Neural cell (in vitro differentiated cells): ENCODE measurements around the gene LRRC63. TPM values are rescaled to one million over a fixed set of nuclear protein-coding genes. Genes with fewer than 3 reads are reported as not detected.

ENCODE experiments used
- H2AFZ ChIP-seq: fragments of 200-600, 300-800 bp; sonication (generic), shearing (Covaris generic); 2 replicates; pipeline ENCODE4 v1.6.0; 2014; ENCODE audit warnings: low read depth, mild to moderate bottlenecking, antibody characterized with exemption, low read length, moderate library complexity
- H3F3A ChIP-seq: fragments of 200-600 bp; shearing (Covaris generic); 2 replicates; pipeline ENCODE4 v1.6.1; 2016; ENCODE audit warnings: mild to moderate bottlenecking, moderate library complexity, mixed read lengths, antibody characterized with exemption, low read length; ENCODE audit not compliant: insufficient read depth, poor library complexity, severe bottlenecking
- H3K27ac ChIP-seq: fragments of 200-600, 300-800 bp; sonication (generic), shearing (Covaris generic); 2 replicates; pipeline ENCODE4 v1.5.1; 2014; ENCODE audit warnings: mild to moderate bottlenecking, low read length, moderate library complexity
- H3K27me3 ChIP-seq: fragments of 300-800, 200-600 bp; sonication (generic), shearing (Covaris generic); 2 replicates; pipeline ENCODE4 v1.6.0; 2014; ENCODE audit warnings: mild to moderate bottlenecking, low read depth, low read length, moderate library complexity; ENCODE audit not compliant: insufficient read depth
- H3K36me3 ChIP-seq: fragments of 300-800, 200-600 bp; sonication (generic), shearing (Covaris generic); 2 replicates; pipeline ENCODE4 v1.5.1; 2014; ENCODE audit warnings: mild to moderate bottlenecking, antibody characterized with exemption, low read length, moderate library complexity; ENCODE audit not compliant: insufficient read depth
- H3K4me2 ChIP-seq: fragments of 300-800, 200-600 bp; sonication (generic), shearing (Covaris generic); 2 replicates; pipeline ENCODE4 v1.6.0; 2014; ENCODE audit warnings: mild to moderate bottlenecking, low read length
- H3K4me3 ChIP-seq: fragments of 300-800, 200-600 bp; sonication (generic), shearing (Covaris generic); 2 replicates; pipeline ENCODE4 v1.5.1; 2014; ENCODE audit warnings: mild to moderate bottlenecking, low read length, moderate library complexity
- H3K79me2 ChIP-seq: fragments of 200-600 bp; shearing (Covaris generic); replicated peaks from 2 replicates; pipeline ENCODE4 v1.6.0; 2014; ENCODE audit warnings: mild to moderate bottlenecking, low read length, moderate library complexity; ENCODE audit not compliant: insufficient read depth
- H3K9ac ChIP-seq: fragments of 300-800, 200-600 bp; sonication (generic), shearing (Covaris generic); 2 replicates; pipeline ENCODE4 v1.6.1; 2016; ENCODE audit warnings: mild to moderate bottlenecking, low read length, mixed read lengths
- H3K9me2 ChIP-seq: fragments of 200-600 bp; shearing (Covaris generic); 2 replicates; pipeline ENCODE4 v1.6.1; 2016; ENCODE audit warnings: mild to moderate bottlenecking, low read length, mixed read lengths; ENCODE audit not compliant: insufficient read depth
- H3K9me3 ChIP-seq: fragments of 200-600, 300-800 bp; sonication (generic), shearing (Covaris generic); 2 replicates; pipeline ENCODE4 v1.6.1; 2016; ENCODE audit warnings: mild to moderate bottlenecking, mixed run types, low read length, moderate library complexity, mixed read lengths
- H4K20me1 ChIP-seq: fragments of 200-600 bp; shearing (Covaris generic); 2 replicates; pipeline ENCODE4 v1.6.1; 2016; ENCODE audit warnings: mild to moderate bottlenecking, mixed run types; ENCODE audit not compliant: insufficient read depth
- EP300 ChIP-seq: fragments of 450-650 bp; conservative IDR thresholded peaks from 2 replicates; pipeline ENCODE4 v1.6.1; 2014; ENCODE audit warnings: antibody characterized with exemption, mild to moderate bottlenecking, moderate library complexity; ENCODE audit not compliant: poor library complexity, severe bottlenecking
- EZH2 ChIP-seq: fragments of 200-600, 300-800 bp; shearing (Covaris generic), sonication (generic); IDR thresholded peaks from 2 replicates; pipeline ENCODE4 v1.6.1; 2014; ENCODE audit warnings: antibody characterized with exemption, low read length, borderline replicate concordance, mild to moderate bottlenecking; ENCODE audit not compliant: insufficient read depth, poor library complexity, severe bottlenecking
- MXI1 ChIP-seq: fragments of 450-650 bp; conservative IDR thresholded peaks from 2 replicates; pipeline ENCODE4 v1.6.1; 2014; ENCODE audit warnings: antibody characterized with exemption, mild to moderate bottlenecking; ENCODE audit not compliant: poor library complexity, severe bottlenecking
- POLR2AphosphoS5 ChIP-seq: IDR thresholded peaks from 2 replicates; pipeline ENCODE4 v1.6.1; 2012
- RAD21 ChIP-seq: fragments of 450-650 bp; conservative IDR thresholded peaks from 2 replicates; pipeline ENCODE4 v1.6.1; 2014; ENCODE audit warnings: antibody characterized with exemption, mild to moderate bottlenecking, moderate library complexity
- SMC3 ChIP-seq: fragments of 450-650 bp; conservative IDR thresholded peaks from 2 replicates; pipeline ENCODE4 v1.6.1; 2014; ENCODE audit warnings: antibody characterized with exemption, mild to moderate bottlenecking, moderate library complexity; ENCODE audit not compliant: poor library complexity
- TAF1 ChIP-seq: IDR thresholded peaks from 2 replicates; pipeline ENCODE4 v1.6.1; 2012; ENCODE audit warnings: low read depth
- polyA plus RNA-seq: library from polyadenylated mRNA; depleted of rRNA; stranded (reverse); fragments of >200 nt; gene quantifications from 2 replicates; pipeline ENCODE4 v1.2.3, GENCODE V29; 2014
- TF ChIP-seq, protein P1 (sequence below): IDR thresholded peaks from 2 replicates; pipeline ENCODE4 v1.6.1; 2012; ENCODE audit warnings: borderline replicate concordance
- TF ChIP-seq, protein P2 (sequence below): fragments of 450-650 bp; IDR thresholded peaks from 2 replicates; pipeline ENCODE4 v1.5.1; 2014; ENCODE audit warnings: antibody characterized with exemption, mild to moderate bottlenecking, moderate library complexity; ENCODE audit not compliant: poor library complexity, severe bottlenecking

The LRRC63 gene
- polyA plus RNA-seq, 1 donor from 2014 or later, result not detected

DNA sequence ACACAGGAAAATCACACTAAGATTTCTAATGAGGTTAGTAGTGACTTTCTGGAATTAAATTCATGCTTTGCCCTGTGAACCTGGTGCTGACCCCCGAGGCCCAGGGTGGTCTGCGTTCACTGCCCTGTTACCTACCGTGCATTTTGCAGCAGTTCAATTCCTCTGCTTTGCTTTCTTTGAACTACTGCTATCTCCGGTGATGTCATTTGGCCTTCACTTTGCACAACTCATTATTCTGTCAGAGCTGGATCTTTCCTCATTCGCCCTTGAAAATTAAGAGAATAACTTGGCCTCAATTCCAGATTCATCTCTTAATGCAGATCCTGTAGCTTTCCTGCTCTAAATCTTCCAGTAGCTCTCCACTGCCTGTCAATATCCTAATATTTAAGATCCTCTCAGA lies 8.8 kb upstream of the LRRC63 start:
- H3K27ac ChIP-seq, result no peak overlapping the region
- H3K4me2 ChIP-seq, result no peak overlapping the region
- H3K9me3 ChIP-seq, result no peaks in the 10 kb centered on the region
- no peaks in the 10 kb centered on the region for H3K79me2 ChIP-seq
- no peaks in the 10 kb centered on the region for H3K27me3 ChIP-seq
- H2AFZ ChIP-seq, result no peak overlapping the region
- no peaks in the 10 kb centered on the region for H3F3A ChIP-seq
- no peak overlapping the region for H3K4me3 ChIP-seq
- no peaks in the 10 kb centered on the region for H3K36me3 ChIP-seq
- TF ChIP-seq TAF1 (no peak), EP300 (no peak), SMC3 (no peak), EZH2 (no peak), POLR2AphosphoS5 (no peak), RAD21 (no peak), MXI1 (no peak)
- TF ChIP-seq, protein P1, sequence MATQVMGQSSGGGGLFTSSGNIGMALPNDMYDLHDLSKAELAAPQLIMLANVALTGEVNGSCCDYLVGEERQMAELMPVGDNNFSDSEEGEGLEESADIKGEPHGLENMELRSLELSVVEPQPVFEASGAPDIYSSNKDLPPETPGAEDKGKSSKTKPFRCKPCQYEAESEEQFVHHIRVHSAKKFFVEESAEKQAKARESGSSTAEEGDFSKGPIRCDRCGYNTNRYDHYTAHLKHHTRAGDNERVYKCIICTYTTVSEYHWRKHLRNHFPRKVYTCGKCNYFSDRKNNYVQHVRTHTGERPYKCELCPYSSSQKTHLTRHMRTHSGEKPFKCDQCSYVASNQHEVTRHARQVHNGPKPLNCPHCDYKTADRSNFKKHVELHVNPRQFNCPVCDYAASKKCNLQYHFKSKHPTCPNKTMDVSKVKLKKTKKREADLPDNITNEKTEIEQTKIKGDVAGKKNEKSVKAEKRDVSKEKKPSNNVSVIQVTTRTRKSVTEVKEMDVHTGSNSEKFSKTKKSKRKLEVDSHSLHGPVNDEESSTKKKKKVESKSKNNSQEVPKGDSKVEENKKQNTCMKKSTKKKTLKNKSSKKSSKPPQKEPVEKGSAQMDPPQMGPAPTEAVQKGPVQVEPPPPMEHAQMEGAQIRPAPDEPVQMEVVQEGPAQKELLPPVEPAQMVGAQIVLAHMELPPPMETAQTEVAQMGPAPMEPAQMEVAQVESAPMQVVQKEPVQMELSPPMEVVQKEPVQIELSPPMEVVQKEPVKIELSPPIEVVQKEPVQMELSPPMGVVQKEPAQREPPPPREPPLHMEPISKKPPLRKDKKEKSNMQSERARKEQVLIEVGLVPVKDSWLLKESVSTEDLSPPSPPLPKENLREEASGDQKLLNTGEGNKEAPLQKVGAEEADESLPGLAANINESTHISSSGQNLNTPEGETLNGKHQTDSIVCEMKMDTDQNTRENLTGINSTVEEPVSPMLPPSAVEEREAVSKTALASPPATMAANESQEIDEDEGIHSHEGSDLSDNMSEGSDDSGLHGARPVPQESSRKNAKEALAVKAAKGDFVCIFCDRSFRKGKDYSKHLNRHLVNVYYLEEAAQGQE, result no peak
- TF ChIP-seq, protein P2, sequence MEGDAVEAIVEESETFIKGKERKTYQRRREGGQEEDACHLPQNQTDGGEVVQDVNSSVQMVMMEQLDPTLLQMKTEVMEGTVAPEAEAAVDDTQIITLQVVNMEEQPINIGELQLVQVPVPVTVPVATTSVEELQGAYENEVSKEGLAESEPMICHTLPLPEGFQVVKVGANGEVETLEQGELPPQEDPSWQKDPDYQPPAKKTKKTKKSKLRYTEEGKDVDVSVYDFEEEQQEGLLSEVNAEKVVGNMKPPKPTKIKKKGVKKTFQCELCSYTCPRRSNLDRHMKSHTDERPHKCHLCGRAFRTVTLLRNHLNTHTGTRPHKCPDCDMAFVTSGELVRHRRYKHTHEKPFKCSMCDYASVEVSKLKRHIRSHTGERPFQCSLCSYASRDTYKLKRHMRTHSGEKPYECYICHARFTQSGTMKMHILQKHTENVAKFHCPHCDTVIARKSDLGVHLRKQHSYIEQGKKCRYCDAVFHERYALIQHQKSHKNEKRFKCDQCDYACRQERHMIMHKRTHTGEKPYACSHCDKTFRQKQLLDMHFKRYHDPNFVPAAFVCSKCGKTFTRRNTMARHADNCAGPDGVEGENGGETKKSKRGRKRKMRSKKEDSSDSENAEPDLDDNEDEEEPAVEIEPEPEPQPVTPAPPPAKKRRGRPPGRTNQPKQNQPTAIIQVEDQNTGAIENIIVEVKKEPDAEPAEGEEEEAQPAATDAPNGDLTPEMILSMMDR, result no peak
- no peaks in the 10 kb centered on the region for H3K9me2 ChIP-seq
- no peak overlapping the region for H3K9ac ChIP-seq
- no peaks in the 10 kb centered on the region for H4K20me1 ChIP-seq

DNA sequence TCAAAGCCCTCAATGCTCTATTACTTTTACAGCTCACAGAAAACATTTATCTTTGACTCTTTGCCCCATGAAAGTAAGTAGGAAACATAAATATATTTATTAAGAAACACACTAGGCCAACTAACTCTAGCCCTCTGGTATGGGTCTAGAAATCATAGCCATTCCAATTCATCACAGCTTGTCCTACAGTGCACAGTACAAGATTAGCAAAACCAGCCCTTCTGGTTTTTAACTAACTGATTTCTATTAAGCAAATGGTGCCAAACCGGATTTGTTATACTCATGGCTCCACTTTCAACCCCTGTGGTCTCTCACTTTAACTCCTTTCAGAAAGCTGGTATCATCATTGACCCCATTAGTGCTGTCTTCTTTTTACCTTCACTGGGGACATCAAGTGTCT lies 5.6 kb upstream of the LRRC63 start:
- H3K27me3 ChIP-seq, result peaks cover under 1% of the 10 kb centered on the region
- H3K79me2 ChIP-seq, result no peaks in the 10 kb centered on the region
- no peaks in the 10 kb centered on the region for H4K20me1 ChIP-seq
- H3K9me2 ChIP-seq, result no peaks in the 10 kb centered on the region
- H3K4me3 ChIP-seq, result no peak overlapping the region
- TF ChIP-seq POLR2AphosphoS5 (no peak), SMC3 (no peak), MXI1 (no peak), TAF1 (no peak), EP300 (no peak)
- TF ChIP-seq, protein P2, result no peak
- H3K36me3 ChIP-seq, result no peaks in the 10 kb centered on the region
- H3K27ac ChIP-seq, result no peak overlapping the region
- no peak overlapping the region for H2AFZ ChIP-seq
- no peaks in the 10 kb centered on the region for H3F3A ChIP-seq
- no peaks in the 10 kb centered on the region for H3K9me3 ChIP-seq
- no peak overlapping the region for H3K9ac ChIP-seq
- no peak overlapping the region for H3K4me2 ChIP-seq
